ENCODE results near the gene QKI. TPM values are rescaled to one million over a fixed set of nuclear protein-coding genes. Genes with fewer than 3 reads are reported as not detected.

The QKI gene
- total RNA-seq, 1 experiment from 2014 or later: 176 TPM

GRCh38 chr6:163397326-163397725, 17.2 kb upstream of the QKI start:
- H2AFZ ChIP-seq (ENCODE audit: low read length): no peak overlapping the region
- peak overlapping the region in 1 of 3 experiments; percentile 3; a peak in 3 of 7 replicates for H3K27ac Mint-ChIP-seq

More at GRCh38 chr6:163397326-163397725, 17.2 kb upstream of the QKI start:
- H3K18ac ChIP-seq (ENCODE audit: insufficient read length, low read depth, low read length): no peak overlapping the region
- peak overlapping the region; percentile 19 for H3K4me2 ChIP-seq (ENCODE audit: insufficient read depth, insufficient read length, low read length)
- no peak overlapping the region for H3T11ph ChIP-seq (ENCODE audit: low read length)
- H2BK12ac ChIP-seq (ENCODE audit: insufficient read length, low read depth, low read length): no peak overlapping the region
- no peak overlapping the region for H3K56ac ChIP-seq (ENCODE audit: insufficient read length, low read depth, low read length)
- no peak overlapping the region for H2BK15ac ChIP-seq (ENCODE audit: low read depth, low read length)
- no peaks in the 10 kb centered on the region for H3K27me3 ChIP-seq (ENCODE audit: insufficient read depth, low read length)
- H3K23me2 ChIP-seq (ENCODE audit: insufficient read length, low read depth, low read length, poor library complexity, severe bottlenecking): peaks cover 3% of the 10 kb centered on the region
- WGBS (ENCODE audit: extremely low coverage, insufficient read length, low lambda C conversion rate): no CpG with 5 or more reads among the region's 4 CpGs
- no peak for DNase-seq
- Mint-ChIP-seq H3K36me3 (ENCODE audit: insufficient read depth in 1 of 3, low read depth in 3 of 3) (peaks cover 0 to 8% (median 0%) of the 10 kb centered on the region in 3 experiments; a peak in 1 of 7 replicates), H3K4me1 (peaks cover 49 to 54% of the 10 kb centered on the region in 2 experiments), H3K9me3 (no peaks in the 10 kb centered on the region; a peak in 2 of 5 replicates), H3K27me3 (ENCODE audit: low read depth) (peaks cover 15% of the 10 kb centered on the region), H3K4me3 (peak overlapping the region in 1 of 2 experiments; percentile 24; a peak in 3 of 5 replicates)
- H2BK120ac ChIP-seq (ENCODE audit: low read depth, low read length, poor library complexity, severe bottlenecking): no peak overlapping the region
- H3K4me1 ChIP-seq (ENCODE audit: insufficient read depth, low read length): peaks cover 5% of the 10 kb centered on the region; the same call in 1 of the 2 replicates
- TF ChIP-seq CTCF (conservative IDR thresholded peaks at IDR 0.05): no peak
- no peak overlapping the region for H3K9ac ChIP-seq (ENCODE audit: extremely low read depth, insufficient read length, low read length)
- H3K79me2 ChIP-seq (ENCODE audit: insufficient read depth, low read length): no peaks in the 10 kb centered on the region
- H3K23ac ChIP-seq (ENCODE audit: insufficient read length, low read depth, low read length): no peak overlapping the region
- H2BK20ac ChIP-seq (ENCODE audit: low read depth, low read length, poor library complexity, severe bottlenecking): no peak overlapping the region
- no peaks in the 10 kb centered on the region for H4K20me1 ChIP-seq (ENCODE audit: control insufficient read depth, insufficient read depth, insufficient read length)
- no peak overlapping the region for H4K5ac ChIP-seq (ENCODE audit: insufficient read length, low read depth, low read length)
- H3K79me1 ChIP-seq (ENCODE audit: insufficient read depth, low read depth, low read length, poor library complexity, severe bottlenecking): no peaks in the 10 kb centered on the region
- no peak overlapping the region for H3K4ac ChIP-seq (ENCODE audit: low read depth, low read length)
- no peak overlapping the region for H4K91ac ChIP-seq (ENCODE audit: insufficient read length, low read depth, low read length)
- no peak overlapping the region for H2BK5ac ChIP-seq (ENCODE audit: insufficient read length, low read length)
- no peak overlapping the region for H3K27ac ChIP-seq (ENCODE audit: insufficient read length, low read depth, low read length)
- H3K14ac ChIP-seq (ENCODE audit: insufficient read depth, low read length): no peak overlapping the region
- H3K9me3 ChIP-seq (ENCODE audit: control insufficient read depth, low read depth, low read length): no peaks in the 10 kb centered on the region
- H2AK5ac ChIP-seq (ENCODE audit: insufficient read length, low read length): no peak overlapping the region
- no peak overlapping the region for H4K8ac ChIP-seq (replicated peaks; ENCODE audit: insufficient read length, low read depth, low read length)
